NCI-H345 (cell line): ENCODE data around the gene CALD1.

Experiments used
- DNase-seq: peaks from one replicate; lab custom pipeline; 2025; lab: John Stamatoyannopoulos, UW

CALD1 gene

DNA sequence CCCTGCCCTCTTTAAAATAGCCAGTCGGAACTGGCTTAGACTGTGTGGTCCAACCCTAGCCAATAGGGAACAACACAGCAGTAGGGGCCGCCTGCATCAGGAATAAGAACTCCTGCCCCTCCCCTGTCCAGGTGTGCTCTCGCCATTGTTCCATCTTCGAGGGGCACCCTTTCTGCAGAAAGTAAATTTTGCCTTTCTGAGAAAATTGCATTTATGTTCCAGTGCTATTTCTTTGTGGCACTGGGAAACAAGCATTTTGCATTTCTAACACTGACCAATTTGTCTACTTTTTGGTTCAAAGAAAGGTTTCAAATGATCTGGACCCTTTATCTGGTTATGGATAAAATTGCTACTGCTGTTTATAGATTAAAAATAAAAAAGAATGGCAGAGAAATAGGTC, 116.6 kb downstream of the CALD1 start:
- DNase-seq, result no peak

- DNase-seq, result no peak
These were observed 118.5 kb downstream of the CALD1 start for GRCh38 chr7:134897936-134898335.

DNA sequence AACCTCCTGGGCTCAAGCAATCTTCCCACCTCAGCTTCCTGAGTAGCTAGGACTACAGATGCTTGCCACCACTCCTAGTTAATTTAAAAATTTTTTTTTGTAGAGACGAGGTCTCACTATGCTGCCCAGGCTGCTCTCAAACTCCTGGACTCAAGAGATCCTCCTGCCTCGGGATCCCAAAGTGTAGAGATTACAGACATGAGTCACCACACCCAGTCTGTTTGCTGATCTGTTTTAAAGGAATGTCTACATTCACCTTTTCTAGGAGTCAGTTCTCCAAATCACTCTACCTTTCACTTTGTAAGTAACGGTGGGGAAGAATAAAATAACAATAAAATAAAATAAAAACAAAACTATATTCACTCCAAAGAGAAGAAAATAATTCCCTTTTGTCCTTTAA, 120.3 kb downstream of the CALD1 start:
- no peak for DNase-seq

GRCh38 chr7:134900166-134900982, 120.9 kb downstream of the CALD1 start:
- DNase-seq, result no peak

- no peak for DNase-seq
These were observed 122.1 kb downstream of the CALD1 start for GRCh38 chr7:134901389-134902020.

DNA sequence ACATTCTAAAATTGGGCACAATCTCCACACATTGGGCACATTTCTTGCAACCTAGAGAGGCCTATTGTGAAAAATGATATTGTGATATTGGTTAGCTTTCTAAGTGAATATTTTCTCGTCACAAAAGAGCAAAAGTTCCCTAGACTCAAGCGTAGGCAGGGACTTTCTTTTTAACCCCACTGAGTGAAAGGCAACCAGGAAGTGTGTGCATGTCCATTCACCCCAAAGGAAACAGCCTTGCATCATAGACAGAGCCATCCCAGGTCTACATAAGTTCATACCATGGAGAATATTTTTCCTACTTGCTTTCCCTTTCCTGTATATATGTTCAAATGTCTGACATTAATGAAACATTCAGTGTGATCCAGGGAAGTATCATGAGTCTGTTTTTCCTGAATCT, 122.6 kb downstream of the CALD1 start:
- no peak for DNase-seq

- no peak for DNase-seq
These were observed 123.8 kb downstream of the CALD1 start for GRCh38 chr7:134903073-134903790.

DNA sequence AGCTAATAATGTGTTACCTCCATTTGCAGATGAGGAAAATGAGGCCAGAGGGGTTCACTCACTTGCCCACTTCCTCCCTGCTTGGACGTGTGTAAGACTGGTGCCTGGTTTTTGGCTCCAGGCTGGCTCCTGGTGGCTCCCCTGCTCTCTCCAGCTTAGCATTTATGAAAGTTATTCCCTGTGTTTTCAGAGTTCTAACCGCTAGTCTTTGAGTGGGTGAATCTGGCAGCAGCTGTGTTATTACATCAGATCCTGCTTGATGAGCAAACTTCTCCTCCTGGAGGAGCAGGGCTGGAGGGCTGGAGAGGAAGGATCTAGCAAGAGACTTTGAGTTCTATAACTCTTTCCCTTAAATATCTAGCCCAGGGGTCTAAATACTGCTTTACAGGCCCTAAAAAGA, 125.9 kb downstream of the CALD1 start:
- no peak for DNase-seq

DNA sequence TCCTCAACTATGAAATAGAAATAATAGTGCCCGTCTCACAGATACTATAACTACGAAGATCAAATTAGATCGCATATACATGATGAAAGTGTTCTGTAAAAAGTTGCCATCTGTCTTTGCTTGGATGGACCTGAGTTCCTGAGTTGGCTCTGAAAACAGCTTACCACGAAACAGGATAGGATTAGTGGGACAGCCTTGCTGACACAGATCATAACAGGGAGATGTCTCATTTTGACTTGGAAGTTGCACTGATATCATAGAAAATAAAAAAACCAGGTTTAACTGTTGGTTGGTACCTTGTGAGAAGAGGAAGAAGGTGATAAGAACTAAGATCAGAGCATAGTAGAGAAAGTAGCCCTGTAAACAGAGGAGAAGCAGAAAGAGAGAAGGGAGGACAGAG, 127.6 kb downstream of the CALD1 start:
- DNase-seq, result no peak

GRCh38 chr7:134907639-134908038, 128.2 kb downstream of the CALD1 start:
- no peak for DNase-seq

DNA sequence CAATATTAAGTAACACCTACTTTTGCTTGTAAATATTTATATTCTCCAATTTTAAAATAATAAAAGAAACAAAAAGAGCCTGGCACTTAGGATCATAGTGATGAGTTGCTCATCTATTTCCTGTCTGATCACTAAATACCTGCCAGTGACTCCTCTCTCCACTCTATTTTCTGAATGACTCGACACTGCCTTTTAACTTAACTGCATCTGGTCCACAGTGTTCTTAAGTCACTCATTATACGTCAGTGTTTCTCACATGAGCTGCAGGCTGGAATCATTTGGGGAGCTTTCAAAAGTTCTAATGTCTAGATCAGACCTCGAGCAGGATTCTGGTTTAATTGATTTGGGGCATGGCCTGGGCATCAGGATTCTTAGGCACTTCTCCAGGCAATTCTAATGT, 128.9 kb downstream of the CALD1 start:
- DNase-seq, result no peak

DNA sequence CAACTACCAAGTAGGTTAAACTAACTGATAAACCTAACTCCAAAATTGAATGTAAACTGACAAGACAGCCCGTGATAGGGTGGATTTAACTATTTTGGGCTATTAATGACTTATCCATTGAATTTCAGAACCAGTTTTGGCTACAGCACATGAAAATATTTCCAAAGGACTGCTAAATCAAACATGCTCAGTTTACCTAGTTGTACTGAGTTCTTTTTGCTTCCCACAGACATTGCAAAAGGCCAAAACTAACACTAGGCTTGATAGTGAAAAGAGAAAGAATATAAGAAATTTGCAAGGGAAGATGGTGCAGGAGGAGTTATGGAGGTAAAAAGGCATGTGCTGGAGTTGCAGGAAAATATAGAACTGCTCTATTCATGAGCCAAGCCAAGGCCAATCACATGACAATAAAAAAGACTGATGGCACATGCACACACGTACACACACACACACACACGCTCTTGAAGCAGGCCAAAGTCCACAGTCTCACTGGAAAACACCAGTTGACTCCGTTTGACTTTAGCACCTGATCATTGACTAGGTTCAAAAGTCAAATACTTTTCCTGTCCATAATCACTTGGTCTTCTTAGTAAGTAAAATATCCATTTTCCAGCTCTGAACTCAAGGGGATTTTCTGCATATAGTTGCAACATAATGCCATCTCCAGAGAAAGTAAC, 130.9 kb downstream of the CALD1 start:
- DNase-seq, result no peak

DNA sequence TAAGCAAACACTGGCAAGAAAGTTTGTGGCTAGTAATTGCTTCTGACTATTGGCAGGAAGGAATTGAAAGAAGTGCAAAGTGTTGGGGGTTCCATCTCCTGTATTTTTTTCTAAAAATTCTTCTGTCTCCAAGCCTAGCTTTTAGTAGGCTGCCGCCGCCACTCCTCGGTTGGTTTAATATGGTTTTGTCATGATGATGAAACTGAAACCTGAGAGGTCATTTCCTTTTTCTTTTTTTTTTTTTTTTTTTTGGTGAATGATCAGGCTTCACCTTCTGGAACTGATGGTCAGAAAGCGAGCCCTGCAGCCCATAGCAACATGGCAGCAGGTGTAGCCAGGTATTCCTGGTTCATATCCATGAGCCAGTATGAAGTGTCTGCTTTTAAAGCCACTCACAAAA, 131.5 kb downstream of the CALD1 start:
- no peak for DNase-seq

- no peak for DNase-seq
These were observed 136.9 kb downstream of the CALD1 start for GRCh38 chr7:134916171-134916883.

- no peak for DNase-seq
These were observed 139.8 kb downstream of the CALD1 start for GRCh38 chr7:134919240-134919641.

GRCh38 chr7:134920026-134920753, 140.8 kb downstream of the CALD1 start:
- DNase-seq, result no peak

GRCh38 chr7:134922720-134923704, 143.6 kb downstream of the CALD1 start:
- no peak for DNase-seq

- no peak for DNase-seq
These were observed 146.3 kb downstream of the CALD1 start for GRCh38 chr7:134925766-134926165.

DNA sequence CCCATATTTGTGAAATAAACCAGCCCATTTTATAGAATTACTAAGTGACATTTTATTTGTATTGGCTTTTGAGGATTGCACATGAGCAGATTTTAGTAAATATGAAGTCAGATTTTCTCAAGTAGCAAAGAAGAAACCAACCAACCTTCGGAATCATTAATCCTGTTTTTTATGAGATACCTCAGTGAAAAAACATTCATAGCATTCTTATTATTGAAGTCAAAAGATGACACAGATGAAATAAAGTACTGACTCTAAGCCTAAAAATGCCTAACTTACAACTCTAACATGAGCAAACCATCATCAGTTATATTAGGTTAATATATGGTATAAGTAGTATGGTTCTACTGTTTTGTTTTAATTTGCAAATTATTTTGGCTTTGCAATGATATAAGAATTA, 147.0 kb downstream of the CALD1 start:
- DNase-seq, result no peak

DNA sequence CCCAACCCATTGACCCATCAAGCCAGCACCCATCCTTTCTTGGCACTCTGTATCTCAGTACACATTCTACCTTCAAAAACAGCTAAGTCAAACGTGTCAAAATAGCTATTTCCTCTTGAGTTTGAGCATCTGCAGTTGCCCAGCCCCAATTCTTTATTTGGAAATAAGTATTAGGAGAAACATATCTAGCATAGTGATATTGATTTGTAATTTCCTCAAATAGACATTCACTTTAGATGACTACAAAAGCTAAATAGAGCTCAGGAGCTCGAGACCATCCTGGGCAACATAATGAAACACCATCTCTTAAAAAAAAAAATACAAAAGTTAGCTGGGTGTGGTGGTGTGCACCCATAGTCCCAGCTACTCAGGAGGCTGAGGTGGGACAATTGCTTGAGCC, 147.6 kb downstream of the CALD1 start:
- DNase-seq, result no peak
